Neural crest cell (in vitro differentiated cells): Measurements from ENCODE around the gene BRD7. TPM values are rescaled to one million over a fixed set of nuclear protein-coding genes. Genes with fewer than 3 reads are reported as not detected.
"Not testable (repeated sequence)": the region's sequence is repeated elsewhere in the genome, so short reads cannot be mapped to it uniquely, and the experiment has no call there.

Source experiments
- DNase-seq: peaks from one replicate; pipeline ENCODE4 v3.0.0; 2021; ENCODE audit warnings: low read depth, mixed read lengths, low spot score
- H3K27ac Mint-ChIP-seq: one replicate; pipeline ENCODE4 v1.8.0; 2021; ENCODE audit warnings: mild to moderate bottlenecking, mixed read lengths; ENCODE audit not compliant: unreplicated experiment
- H3K27me3 Mint-ChIP-seq: 2 replicates; pipeline ENCODE4 v1.8.0; 2021; ENCODE audit warnings: low read depth, mild to moderate bottlenecking, mixed read lengths
- H3K36me3 Mint-ChIP-seq: 2 replicates; pipeline ENCODE4 v1.8.0; 2021; ENCODE audit warnings: low read depth, mild to moderate bottlenecking, mixed read lengths
- H3K4me1 Mint-ChIP-seq: 2 replicates; pipeline ENCODE4 v1.8.0; 2021; ENCODE audit warnings: mixed read lengths
- H3K4me3 Mint-ChIP-seq: one replicate; pipeline ENCODE4 v1.8.0; 2021; ENCODE audit warnings: mild to moderate bottlenecking, mixed read lengths
- H3K9me3 Mint-ChIP-seq: 2 replicates; pipeline ENCODE4 v1.8.0; 2021; ENCODE audit warnings: mixed read lengths
- CTCF ChIP-seq: fragments of 200-600 bp; sonication (generic); conservative IDR thresholded peaks from 2 replicates; pipeline ENCODE4 v1.5.0; 2021; ENCODE audit warnings: antibody characterized with exemption, mild to moderate bottlenecking
- total RNA-seq: library from RNA; stranded (reverse); gene quantifications from 2 replicates; pipeline ENCODE4 v1.2.1, GENCODE V29; 2021

The BRD7 gene
- total RNA-seq, 1 donor from 2014 or later, result 130 TPM

DNA sequence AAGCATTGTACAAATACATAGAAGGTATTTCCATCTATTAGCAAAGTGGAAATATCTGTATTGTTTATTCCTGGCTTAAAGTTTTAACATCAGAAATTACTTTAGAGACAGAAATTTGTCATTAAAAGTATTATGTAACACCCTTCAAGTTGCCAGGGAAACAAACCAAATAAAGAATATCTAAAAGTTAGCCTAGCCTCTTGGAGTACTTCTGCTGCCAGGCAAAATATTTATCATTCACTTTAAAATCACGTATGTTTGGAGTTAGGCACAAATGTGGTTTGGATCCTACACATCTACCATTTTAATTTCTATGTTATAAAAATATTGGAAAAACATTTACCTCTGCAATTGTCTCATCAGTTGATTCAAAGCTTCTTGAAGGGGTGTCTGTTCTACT lies 14.7 kb downstream of the BRD7 start:
- no peak overlapping the region for H3K27ac Mint-ChIP-seq
- peaks cover 23% of the 10 kb centered on the region for H3K36me3 Mint-ChIP-seq
- no peak overlapping the region for H3K4me3 Mint-ChIP-seq
- H3K4me1 Mint-ChIP-seq, result no peaks in the 10 kb centered on the region
- H3K27me3 Mint-ChIP-seq, result no peaks in the 10 kb centered on the region
- no peak for TF ChIP-seq CTCF
- DNase-seq, result no peak
- peaks cover 2% of the 10 kb centered on the region for H3K9me3 Mint-ChIP-seq

DNA sequence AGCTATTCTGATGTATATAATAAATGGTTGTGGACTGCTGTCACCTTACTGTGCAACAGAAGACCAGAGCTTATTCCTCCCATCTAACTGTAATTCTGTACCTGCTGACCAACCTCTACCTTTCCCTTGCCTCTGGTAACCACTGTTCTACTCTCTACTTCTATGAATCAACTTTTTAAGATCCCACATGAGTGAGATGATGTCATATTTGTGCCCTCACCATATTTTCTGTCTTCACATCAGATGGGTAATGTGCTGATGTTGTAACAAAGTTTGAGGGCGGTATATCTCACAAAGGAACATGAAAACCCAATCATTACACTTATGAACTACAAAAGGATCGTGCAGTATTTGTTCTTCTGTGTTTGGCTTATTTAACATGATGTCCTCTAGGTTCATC lies 16.8 kb downstream of the BRD7 start:
- H3K4me3 Mint-ChIP-seq, result no peak overlapping the region
- H3K27ac Mint-ChIP-seq, result no peak overlapping the region
- no peaks in the 10 kb centered on the region for H3K4me1 Mint-ChIP-seq
- H3K9me3 Mint-ChIP-seq, result peaks cover 6% of the 10 kb centered on the region
- DNase-seq, result no peak
- no peak for TF ChIP-seq CTCF
- no peaks in the 10 kb centered on the region for H3K27me3 Mint-ChIP-seq
- H3K36me3 Mint-ChIP-seq, result peaks cover 43% of the 10 kb centered on the region

- Mint-ChIP-seq H3K27me3 (no peaks in the 10 kb centered on the region), H3K4me3 (no peak overlapping the region), H3K9me3 (peaks cover 6% of the 10 kb centered on the region), H3K36me3 (peaks cover 49% of the 10 kb centered on the region), H3K4me1 (no peaks in the 10 kb centered on the region), H3K27ac (no peak overlapping the region)
- no peak for TF ChIP-seq CTCF
- no peak for DNase-seq
These were observed 17.7 kb downstream of the BRD7 start for GRCh38 chr16:50351116-50351515.

DNA sequence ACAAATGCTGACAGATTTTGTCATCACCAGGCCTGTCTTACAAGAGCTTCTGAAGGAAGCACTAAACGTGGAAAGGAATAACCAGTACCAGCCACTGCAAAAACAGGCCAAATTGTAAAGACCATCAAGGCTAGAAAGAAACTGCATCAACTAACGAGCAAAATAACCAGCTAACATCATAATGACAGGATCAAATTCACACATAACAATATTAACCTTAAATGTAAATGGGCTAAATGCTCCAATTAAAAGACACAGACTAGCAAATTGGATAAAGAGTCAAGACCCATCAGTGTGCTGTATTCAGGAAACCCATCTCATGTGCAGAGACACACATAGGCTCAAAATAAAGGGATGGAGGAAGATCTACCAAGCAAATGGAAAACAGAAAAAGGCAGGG lies 23.6 kb downstream of the BRD7 start:
- H3K27ac Mint-ChIP-seq, H3K9me3 Mint-ChIP-seq, DNase-seq, H3K27me3 Mint-ChIP-seq, H3K4me1 Mint-ChIP-seq, H3K4me3 Mint-ChIP-seq: not testable (repeated sequence)
- H3K36me3 Mint-ChIP-seq, result peaks cover 63% of the 10 kb centered on the region

DNA sequence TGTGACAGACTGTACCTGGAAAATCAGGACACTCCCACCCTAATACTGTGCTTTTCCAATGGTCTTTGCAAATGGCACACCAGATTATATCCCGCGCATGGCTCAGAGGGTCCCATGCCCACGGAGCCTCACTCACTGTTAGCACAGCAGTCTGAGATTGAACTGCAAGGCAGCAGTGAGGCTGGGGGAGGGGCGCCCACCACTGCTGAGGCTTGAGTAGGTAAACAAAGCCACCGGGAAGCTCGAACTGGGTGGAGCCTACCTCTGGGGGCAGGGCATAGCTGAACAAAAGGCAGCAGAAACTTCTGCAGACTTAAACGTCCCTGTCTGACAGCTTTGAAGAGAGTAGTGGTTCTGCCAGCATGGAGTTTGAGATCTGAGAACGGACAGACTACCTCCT lies 25.2 kb downstream of the BRD7 start:
- H3K27me3 Mint-ChIP-seq, H3K27ac Mint-ChIP-seq, DNase-seq, H3K4me3 Mint-ChIP-seq, H3K4me1 Mint-ChIP-seq, H3K9me3 Mint-ChIP-seq: not testable (repeated sequence)
- H3K36me3 Mint-ChIP-seq, result peaks cover 50% of the 10 kb centered on the region

DNA sequence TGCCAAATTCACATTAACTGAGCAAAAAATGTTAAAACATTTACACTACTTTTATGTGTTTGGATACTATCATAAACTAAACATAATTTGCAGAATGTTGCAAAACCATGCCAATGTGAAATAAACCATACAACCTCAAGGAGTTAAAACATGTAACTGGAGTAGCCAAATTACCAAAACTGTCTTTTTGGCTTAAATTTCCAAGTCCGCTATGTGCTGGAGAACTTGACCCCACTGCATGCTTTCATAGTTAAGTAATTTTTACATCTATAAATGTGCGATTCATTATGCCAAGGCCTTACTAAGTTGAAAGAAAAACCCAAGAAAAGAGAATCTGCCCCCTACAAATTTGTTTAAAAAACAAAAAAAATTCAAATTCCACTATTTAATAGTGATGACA lies 28.2 kb downstream of the BRD7 start:
- no peak for TF ChIP-seq CTCF
- DNase-seq, result no peak
- H3K4me3 Mint-ChIP-seq, result no peak overlapping the region
- H3K9me3 Mint-ChIP-seq, result no peaks in the 10 kb centered on the region
- H3K36me3 Mint-ChIP-seq, result peaks cover 28% of the 10 kb centered on the region
- peaks cover 3% of the 10 kb centered on the region for H3K4me1 Mint-ChIP-seq
- H3K27me3 Mint-ChIP-seq, result no peaks in the 10 kb centered on the region
- H3K27ac Mint-ChIP-seq, result no peak overlapping the region
